ENCODE measurements around the gene SLC23A3.

SLC23A3 gene

DNA sequence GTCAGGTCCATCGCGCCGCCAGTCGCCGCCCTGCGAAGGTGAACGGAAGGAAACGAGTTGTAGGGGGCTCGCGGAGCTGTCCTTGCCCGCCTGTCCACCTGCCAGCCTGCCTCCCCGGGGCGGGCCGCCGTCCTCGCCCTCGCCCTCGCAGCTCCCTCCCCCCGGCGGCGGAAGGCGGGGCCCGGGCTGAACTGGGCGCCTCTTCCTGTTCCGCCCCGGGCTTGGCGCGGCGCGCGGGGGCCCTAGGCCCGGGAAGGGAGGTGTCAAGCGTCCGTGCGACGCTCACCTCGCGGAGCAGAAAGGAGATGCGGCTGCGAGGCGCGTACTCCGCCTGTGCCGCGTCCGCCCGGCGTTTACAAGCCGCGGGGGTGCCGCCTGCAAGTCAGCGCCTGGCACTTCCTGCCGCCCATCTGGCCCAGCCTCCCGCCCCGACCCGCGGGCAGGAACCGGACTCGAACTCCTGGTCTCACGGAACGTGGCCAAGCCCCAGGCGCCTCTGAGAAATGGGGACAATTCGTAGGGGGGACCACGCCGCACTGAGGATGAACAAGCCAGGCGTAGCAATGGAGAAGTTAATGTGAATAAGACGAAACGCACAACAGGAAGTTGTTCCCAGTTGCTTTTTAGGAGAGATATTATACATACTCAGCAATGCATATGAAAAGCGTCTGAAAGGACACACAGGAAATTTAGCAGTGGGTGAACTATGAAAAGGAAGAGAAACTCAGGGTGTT is 7.2 kb upstream of the SLC23A3 start, which contains the start of gene CNPPD1:
TSS of gene CNPPD1 (minus strand) at position 108 of the 734 bp plus-strand sequence. CDS start at position 11, 97 bp downstream.
- peak; percentile 95 for DNase-seq (ENCODE audit: low spot score)
- TF ChIP-seq CTCF (IDR thresholded peaks at IDR 0.05; ENCODE audit: extremely low read depth, missing control alignments), result no peak

- no peak for TF ChIP-seq CTCF (IDR thresholded peaks at IDR 0.05; ENCODE audit: extremely low read depth, missing control alignments)
- DNase-seq (ENCODE audit: low spot score), result peak; percentile 32
Measured at GRCh38 chr2:219175928-219176817, 6.3 kb upstream of the SLC23A3 start.

GRCh38 chr2:219175486-219175885 is 5.7 kb upstream of the SLC23A3 start:
- DNase-seq (ENCODE audit: low spot score), result no peak
- TF ChIP-seq CTCF (IDR thresholded peaks at IDR 0.05; ENCODE audit: extremely low read depth, missing control alignments), result no peak

- TF ChIP-seq CTCF (IDR thresholded peaks at IDR 0.05; ENCODE audit: extremely low read depth, missing control alignments), result no peak
- DNase-seq (ENCODE audit: low spot score), result no peak
Measured at GRCh38 chr2:219174801-219175200, 5.0 kb upstream of the SLC23A3 start.

- TF ChIP-seq CTCF (IDR thresholded peaks at IDR 0.05; ENCODE audit: extremely low read depth, missing control alignments), result no peak
- DNase-seq (ENCODE audit: low spot score), result no peak
Measured at GRCh38 chr2:219174146-219174545, 4.3 kb upstream of the SLC23A3 start.

- DNase-seq (ENCODE audit: low spot score), result no peak
- TF ChIP-seq CTCF (IDR thresholded peaks at IDR 0.05; ENCODE audit: extremely low read depth, missing control alignments), result no peak
Measured at GRCh38 chr2:219173176-219173575, 3.3 kb upstream of the SLC23A3 start.

Data from GM20000 (cell line).